GM12865 (cell line): ENCODE measurements around the gene MAGI2.
"Not testable (repeated sequence)": the region's sequence is repeated elsewhere in the genome, so short reads cannot be mapped to it uniquely, and the experiment has no call there.

Experiments used
- DNase-seq: peaks from one replicate; pipeline ENCODE4 v3.0.0; 2010; ENCODE audit warnings: low read depth
- H3K4me3 ChIP-seq: 2 replicates; pipeline ENCODE4 v1.5.1; 2011; ENCODE audit warnings: mild to moderate bottlenecking, low read depth, low read length, control low read depth
- CTCF ChIP-seq: IDR thresholded peaks from 2 replicates; pipeline ENCODE4 v1.5.1; 2011; ENCODE audit warnings: low read length, control low read depth, low read depth, inconsistent platforms; ENCODE audit not compliant: insufficient read depth; ENCODE audit errors: missing control alignments

MAGI2 gene

GRCh38 chr7:78587443-78588044 lies 865.9 kb downstream of the MAGI2 start:
- TF ChIP-seq CTCF: no peak
- DNase-seq: peak; percentile 10

GRCh38 chr7:78585980-78586379 lies 867.5 kb downstream of the MAGI2 start:
- no peak for DNase-seq
- no peak overlapping the region for H3K4me3 ChIP-seq
- no peak for TF ChIP-seq CTCF

More at GRCh38 chr7:78587443-78588044, 865.9 kb downstream of the MAGI2 start:
- H3K4me3 ChIP-seq: no peak overlapping the region

GRCh38 chr7:78578686-78579085 lies 874.8 kb downstream of the MAGI2 start:
- no peak for DNase-seq
- no peak for TF ChIP-seq CTCF
- no peak overlapping the region for H3K4me3 ChIP-seq

GRCh38 chr7:78577174-78577952 lies 876.1 kb downstream of the MAGI2 start:
- H3K4me3 ChIP-seq, DNase-seq: not testable (repeated sequence)

GRCh38 chr7:78576236-78576635 lies 877.2 kb downstream of the MAGI2 start:
- no peak for TF ChIP-seq CTCF
- DNase-seq: no peak
- no peak overlapping the region for H3K4me3 ChIP-seq

- no peak for TF ChIP-seq CTCF
- no peak for DNase-seq
- no peak overlapping the region for H3K4me3 ChIP-seq
Observed at GRCh38 chr7:78571292-78571691, 882.2 kb downstream of the MAGI2 start.

GRCh38 chr7:78568690-78569089 lies 884.8 kb downstream of the MAGI2 start:
- DNase-seq: no peak
- TF ChIP-seq CTCF: no peak
- H3K4me3 ChIP-seq: no peak overlapping the region
